ENCODE results near the gene IL16.

IL16 gene

GRCh38 chr15:81181220-81181619 is 15.5 kb upstream of the IL16 start:
- in situ Hi-C loops (cut with HindIII; ENCODE audit: low pct_unique_long_range_greater_than_20kb, low sequenced_read_pairs), result no loop called here
- no peak for DNase-seq (ENCODE audit: low read depth in 1 of 2, low spot score in 1 of 2)
- TF ChIP-seq JUND (IDR thresholded peaks at IDR 0.05; ENCODE audit: low read depth), result no peak

DNA sequence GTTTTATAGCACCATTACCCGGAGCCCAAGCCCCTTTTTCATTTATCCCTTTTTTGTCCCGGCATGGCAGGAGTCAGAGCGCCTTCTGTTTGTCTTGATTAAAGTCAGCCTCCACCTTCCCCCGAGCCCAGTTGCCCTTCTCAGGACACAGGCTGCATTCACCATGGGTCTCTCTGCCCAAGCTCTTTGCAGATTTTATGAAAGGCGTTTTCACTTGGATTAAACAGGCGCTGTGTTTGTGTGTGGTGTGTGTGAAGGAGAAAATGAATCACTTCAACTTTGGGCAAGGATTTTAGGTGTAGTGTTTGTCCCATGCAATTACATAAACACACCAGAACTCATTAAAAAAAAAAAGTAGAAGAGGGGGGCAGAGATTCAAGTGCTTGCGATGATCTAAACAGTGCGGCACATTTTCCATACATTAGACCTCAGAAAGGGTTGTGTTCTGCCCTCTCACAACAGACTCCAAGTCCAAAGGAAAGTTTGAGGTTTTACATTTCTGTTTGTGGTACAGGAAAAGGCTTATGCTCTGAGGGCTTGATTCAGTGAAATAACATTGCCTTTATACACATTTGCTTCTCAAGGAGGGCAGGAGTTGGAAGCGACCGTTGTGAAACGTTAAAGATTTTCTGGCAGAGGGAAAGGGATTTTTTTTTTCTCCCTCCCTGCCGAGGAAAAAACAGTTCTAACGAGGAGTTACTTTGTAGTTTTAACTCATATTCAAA is 14.5 kb upstream of the IL16 start:
- no peak for TF ChIP-seq JUND (IDR thresholded peaks at IDR 0.05; ENCODE audit: low read depth)
- in situ Hi-C loops (cut with HindIII; ENCODE audit: low pct_unique_long_range_greater_than_20kb, low sequenced_read_pairs), result no loop called here
- DNase-seq (ENCODE audit: low read depth in 1 of 2, low spot score in 1 of 2), result no peak

GRCh38 chr15:81182756-81183438 is 13.8 kb upstream of the IL16 start:
- DNase-seq (ENCODE audit: low read depth in 1 of 2, low spot score in 1 of 2), result no peak
- no peak for TF ChIP-seq JUND (IDR thresholded peaks at IDR 0.05; ENCODE audit: low read depth)
- in situ Hi-C loops (cut with HindIII; ENCODE audit: low pct_unique_long_range_greater_than_20kb, low sequenced_read_pairs), result no loop called here

DNA sequence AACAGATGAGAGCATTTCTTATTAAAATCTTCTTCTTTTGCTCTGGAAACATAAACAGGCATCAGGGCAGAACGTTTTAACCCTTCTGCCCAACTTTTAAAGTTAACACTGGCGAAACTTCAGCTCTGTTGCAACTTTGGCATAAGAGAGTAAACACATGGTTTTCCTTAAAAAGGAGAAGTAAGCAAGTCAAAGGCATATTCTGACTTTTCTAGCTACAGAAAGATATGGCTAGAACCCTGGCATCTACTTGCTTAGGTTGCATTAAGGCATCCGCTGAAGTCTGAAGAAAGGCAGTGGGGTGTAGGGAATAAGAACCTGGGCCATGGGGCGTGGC is 13.3 kb upstream of the IL16 start:
- no peak for TF ChIP-seq JUND (IDR thresholded peaks at IDR 0.05; ENCODE audit: low read depth)
- in situ Hi-C loops (cut with HindIII; ENCODE audit: low pct_unique_long_range_greater_than_20kb, low sequenced_read_pairs), result no loop called here
- no peak for DNase-seq (ENCODE audit: low read depth in 1 of 2, low spot score in 1 of 2)

GRCh38 chr15:81184188-81184587 is 12.5 kb upstream of the IL16 start:
- in situ Hi-C loops (cut with HindIII; ENCODE audit: low pct_unique_long_range_greater_than_20kb, low sequenced_read_pairs), result no loop called here
- DNase-seq (ENCODE audit: low read depth in 1 of 2, low spot score in 1 of 2), result no peak
- no peak for TF ChIP-seq JUND (IDR thresholded peaks at IDR 0.05; ENCODE audit: low read depth)

DNA sequence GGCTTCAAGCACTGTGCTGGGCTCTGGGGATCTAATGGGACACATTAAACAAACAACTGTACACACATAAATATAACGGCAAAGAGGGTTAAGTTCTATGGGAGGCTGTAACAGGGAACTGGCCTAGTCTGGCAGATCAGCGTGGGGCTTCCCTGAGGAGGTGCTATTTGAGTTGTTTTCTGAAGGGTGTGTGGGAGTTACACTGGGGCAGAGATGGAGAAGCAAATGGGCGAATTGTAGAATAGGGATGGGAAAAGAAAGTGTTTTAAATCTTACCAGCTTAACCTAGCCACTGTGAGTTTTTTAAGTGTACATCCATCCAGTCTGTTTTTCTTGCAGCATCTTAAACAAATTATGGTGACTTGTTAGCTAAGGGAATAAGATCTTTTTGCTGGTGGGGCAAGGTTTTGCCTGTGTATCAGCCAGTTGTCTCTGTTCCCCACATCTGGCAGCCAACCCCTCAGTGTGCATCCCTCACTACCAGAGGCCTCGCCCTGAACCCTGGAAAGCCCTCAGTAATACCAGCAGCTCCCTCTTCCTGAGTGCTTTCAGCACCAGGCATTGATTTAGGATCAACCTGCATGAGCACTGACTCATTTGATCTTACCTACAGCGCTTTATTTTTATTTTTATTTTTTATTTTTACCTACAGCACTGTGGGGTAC is 10.9 kb upstream of the IL16 start:
- TF ChIP-seq JUND (IDR thresholded peaks at IDR 0.05; ENCODE audit: low read depth), result no peak
- no peak for DNase-seq (ENCODE audit: low read depth in 1 of 2, low spot score in 1 of 2)
- in situ Hi-C loops (cut with HindIII; ENCODE audit: low pct_unique_long_range_greater_than_20kb, low sequenced_read_pairs), result no loop called here

DNA sequence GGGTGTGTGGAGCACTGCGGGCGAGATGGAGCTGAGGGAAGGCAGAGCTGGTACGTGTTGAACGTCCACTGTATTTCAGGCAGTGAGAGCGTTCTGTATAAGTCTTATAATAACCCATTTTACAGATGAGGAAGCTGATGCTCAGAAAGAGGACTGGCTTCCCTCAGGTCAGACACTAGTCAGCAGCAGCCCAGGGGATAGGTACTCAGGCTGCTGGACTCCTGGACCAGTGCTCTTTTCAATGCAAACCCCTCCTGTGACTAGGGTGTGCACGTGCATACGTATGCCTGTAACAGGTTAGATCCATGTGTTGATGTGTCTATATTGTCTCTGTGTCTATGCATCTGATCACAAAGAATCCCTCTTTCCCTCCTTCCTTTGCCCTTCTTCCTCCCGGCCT is 8.3 kb upstream of the IL16 start:
- DNase-seq (ENCODE audit: low read depth in 1 of 2, low spot score in 1 of 2), result no peak
- in situ Hi-C loops (cut with HindIII; ENCODE audit: low pct_unique_long_range_greater_than_20kb, low sequenced_read_pairs), result no loop called here
- no peak for TF ChIP-seq JUND (IDR thresholded peaks at IDR 0.05; ENCODE audit: low read depth)

DNA sequence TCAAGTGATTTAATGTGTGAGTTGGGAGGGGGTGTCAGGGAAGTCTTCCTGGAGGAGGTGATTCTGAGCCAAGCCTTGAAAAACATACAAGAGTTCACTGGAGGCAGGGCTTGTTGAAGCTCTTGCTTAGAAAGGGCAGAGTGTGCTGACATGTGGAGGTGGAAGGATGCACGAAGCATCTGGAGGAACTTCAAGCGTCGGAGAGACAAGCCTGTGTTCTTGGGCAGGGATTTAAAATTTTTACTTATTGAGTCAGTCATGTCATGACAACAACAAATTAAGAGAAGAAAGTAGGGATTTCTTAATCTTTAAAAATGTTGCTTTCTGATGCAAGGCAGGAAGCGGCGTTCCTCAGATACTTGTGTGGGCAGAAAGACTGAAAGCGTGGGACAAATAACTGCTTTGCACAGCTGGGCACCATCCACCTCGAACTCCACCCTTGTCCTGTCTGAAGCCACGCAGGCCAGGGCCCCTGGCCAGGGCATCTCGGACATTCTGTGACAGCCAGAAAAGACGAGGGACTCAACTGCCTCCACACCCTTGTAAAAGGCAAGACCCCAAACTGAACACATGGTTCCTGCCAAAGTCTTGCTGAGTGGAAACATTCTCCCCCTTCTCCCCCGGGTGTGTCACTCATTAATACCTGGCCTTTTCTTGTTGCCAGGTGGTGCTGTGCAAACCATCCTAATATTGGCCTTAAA is 6.9 kb upstream of the IL16 start:
- no peak for TF ChIP-seq JUND (IDR thresholded peaks at IDR 0.05; ENCODE audit: low read depth)
- in situ Hi-C loops (cut with HindIII; ENCODE audit: low pct_unique_long_range_greater_than_20kb, low sequenced_read_pairs), result no loop called here
- no peak for DNase-seq (ENCODE audit: low read depth in 1 of 2, low spot score in 1 of 2)

GRCh38 chr15:81190922-81191507 is 5.7 kb upstream of the IL16 start:
- TF ChIP-seq JUND (IDR thresholded peaks at IDR 0.05; ENCODE audit: low read depth), result no peak
- no peak for DNase-seq (ENCODE audit: low read depth in 1 of 2, low spot score in 1 of 2)
- in situ Hi-C loops (cut with HindIII; ENCODE audit: low pct_unique_long_range_greater_than_20kb, low sequenced_read_pairs), result no loop called here

DNA sequence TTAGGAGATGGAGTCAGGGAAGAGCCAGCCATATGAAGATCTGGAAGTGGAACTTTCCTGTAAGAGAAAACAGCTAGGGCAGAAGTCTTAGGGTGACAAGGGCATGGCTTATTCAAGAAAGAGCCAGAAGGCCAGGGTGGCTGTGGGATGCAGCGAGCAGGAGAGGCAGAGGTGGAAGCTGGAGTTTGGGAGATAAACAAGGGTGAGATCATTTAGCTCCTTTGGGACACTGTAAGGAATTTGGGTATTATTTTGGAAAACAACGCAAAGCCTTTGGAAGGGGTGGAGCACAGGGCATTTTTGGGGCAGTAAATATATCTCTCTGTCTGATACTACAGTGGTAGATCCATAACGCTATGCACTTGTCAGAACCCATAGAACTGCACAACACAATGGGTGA is 5.0 kb upstream of the IL16 start:
- no peak for DNase-seq (ENCODE audit: low read depth in 1 of 2, low spot score in 1 of 2)
- TF ChIP-seq JUND (IDR thresholded peaks at IDR 0.05; ENCODE audit: low read depth), result no peak
- in situ Hi-C loops (cut with HindIII; ENCODE audit: low pct_unique_long_range_greater_than_20kb, low sequenced_read_pairs), result no loop called here

GRCh38 chr15:81194723-81195122 is 2.0 kb upstream of the IL16 start:
- no peak for DNase-seq (ENCODE audit: low read depth in 1 of 2, low spot score in 1 of 2)
- in situ Hi-C loops (cut with HindIII; ENCODE audit: low pct_unique_long_range_greater_than_20kb, low sequenced_read_pairs), result no loop called here

GRCh38 chr15:81195339-81195864 is 1.3 kb upstream of the IL16 start:
- TF ChIP-seq JUND (IDR thresholded peaks at IDR 0.05; ENCODE audit: low read depth), result no peak

More at GRCh38 chr15:81194723-81195122, 2.0 kb upstream of the IL16 start:
- no peak for TF ChIP-seq JUND (IDR thresholded peaks at IDR 0.05; ENCODE audit: low read depth)

More at GRCh38 chr15:81195339-81195864, 1.3 kb upstream of the IL16 start:
- in situ Hi-C loops (cut with HindIII; ENCODE audit: low pct_unique_long_range_greater_than_20kb, low sequenced_read_pairs), result no loop called here
- no peak for DNase-seq (ENCODE audit: low read depth in 1 of 2, low spot score in 1 of 2)

Measured in T47D (cell line).